GM19351 (cell line): ENCODE results near the gene TSPOAP1.

ENCODE experiments used
- ATAC-seq: cut with Tn5 transposase; IDR thresholded peaks from one replicate; pipeline ENCODE4 v1.9.1; 2021; ENCODE audit warnings: mild to moderate bottlenecking, moderate library complexity; ENCODE audit not compliant: unreplicated experiment

Gene TSPOAP1

DNA sequence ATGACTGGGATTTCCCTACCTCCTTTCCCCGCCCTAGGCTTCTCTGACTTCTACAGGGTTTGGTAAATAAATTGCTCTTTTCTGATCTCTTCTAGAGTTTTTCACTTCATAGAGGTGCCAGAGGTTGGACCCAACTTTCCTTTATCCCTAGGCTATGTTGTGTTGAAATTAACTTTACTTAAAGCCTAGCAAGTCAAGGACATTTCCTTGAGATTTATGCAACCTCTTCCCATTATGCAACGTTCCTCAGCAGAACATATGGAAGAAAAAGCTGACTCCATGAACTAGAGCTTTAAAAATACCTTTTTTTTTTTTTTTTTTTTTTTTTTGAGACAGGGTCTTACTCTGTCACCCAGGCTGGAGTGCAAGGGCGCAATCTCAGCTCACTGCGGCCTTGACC, 63.3 kb downstream of the TSPOAP1 start:
- no peak for ATAC-seq

DNA sequence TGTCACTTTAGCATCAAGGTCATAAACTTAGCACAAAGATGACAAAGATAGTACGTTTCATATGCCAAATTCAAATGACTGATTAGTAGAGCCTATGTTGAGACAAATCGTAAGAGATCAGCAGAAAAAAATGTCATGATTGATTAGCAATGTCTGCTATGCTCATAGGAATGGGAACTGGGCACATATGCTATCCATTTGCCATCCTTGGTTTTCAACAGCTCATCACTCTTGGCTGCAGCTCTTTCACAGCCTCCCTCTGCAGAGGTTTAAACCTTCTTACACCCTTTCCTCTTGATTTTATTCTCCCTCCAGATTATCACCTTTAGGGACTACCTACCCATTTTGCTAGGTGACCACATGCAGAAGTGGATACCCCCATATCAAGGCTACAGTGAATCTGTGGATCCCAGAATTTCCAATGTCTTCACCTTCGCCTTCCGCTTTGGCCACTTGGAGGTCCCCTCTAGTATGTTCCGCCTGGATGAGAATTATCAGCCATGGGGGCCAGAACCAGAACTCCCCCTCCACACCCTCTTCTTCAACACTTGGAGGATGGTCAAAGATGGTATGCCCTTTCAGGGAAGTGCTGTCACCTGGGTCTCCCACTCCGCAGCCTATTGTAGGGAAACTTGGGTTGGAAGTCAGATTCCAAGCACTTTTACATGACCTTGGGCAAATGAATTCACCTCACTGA, 64.0 kb downstream of the TSPOAP1 start:
- ATAC-seq = no peak

DNA sequence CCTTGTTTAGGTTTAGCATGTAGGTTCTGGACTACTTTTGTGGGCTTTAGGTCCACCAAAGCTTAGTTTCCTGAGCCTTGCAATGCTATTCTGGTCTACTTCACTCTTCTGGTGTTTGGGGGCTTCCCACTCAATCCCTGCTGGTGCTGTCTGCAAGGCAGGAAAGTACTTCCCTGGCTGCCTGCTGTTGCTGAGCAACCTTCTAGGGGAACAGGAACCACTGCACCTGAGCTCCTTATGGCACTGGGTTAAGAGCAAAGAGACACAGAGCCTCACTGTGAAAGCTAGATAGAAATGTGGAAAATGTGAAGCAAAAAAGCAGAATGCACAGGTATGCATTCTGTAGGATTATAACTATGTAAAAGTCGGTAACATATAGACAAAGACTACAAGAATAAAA, 64.8 kb downstream of the TSPOAP1 start:
- ATAC-seq = no peak

DNA sequence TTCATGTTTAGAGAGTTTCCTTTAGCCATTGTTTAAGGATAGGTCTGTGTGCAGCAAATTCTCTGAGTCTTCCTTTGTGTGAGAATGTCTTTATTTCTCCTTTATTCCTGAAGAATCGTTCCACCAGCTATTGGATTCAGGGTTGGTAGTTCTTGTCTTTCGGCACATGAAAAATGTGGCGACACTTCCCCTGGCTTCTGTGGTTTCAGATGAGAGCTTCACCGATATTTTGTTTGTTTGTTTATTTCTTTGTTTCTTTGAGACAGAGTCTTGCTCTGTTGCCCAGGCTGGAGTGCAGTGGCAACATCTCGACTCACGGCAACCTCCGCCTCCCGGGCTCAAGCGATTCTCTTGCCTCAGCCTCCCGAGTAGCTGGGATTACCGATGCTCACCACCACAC, 66.4 kb downstream of the TSPOAP1 start:
- no peak for ATAC-seq

DNA sequence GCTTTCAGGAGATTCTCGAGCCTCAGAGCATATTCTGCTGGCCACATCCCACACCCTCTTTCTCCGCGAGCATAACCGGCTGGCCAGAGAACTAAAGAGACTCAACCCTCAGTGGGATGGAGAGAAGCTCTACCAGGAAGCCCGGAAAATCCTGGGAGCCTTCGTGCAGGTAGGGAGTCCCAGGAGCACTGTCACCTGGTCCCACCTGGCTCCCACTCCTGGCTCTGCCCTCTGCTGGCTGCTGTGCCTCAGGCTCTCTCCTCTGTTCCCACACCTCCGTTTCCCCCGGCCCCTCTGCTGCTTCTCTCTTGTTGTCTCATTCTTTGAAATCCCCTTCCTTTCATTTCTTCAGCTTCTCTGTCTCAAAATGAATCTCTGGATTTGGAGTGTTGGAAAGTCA, 73.8 kb downstream of the TSPOAP1 start:
- ATAC-seq = no peak

DNA sequence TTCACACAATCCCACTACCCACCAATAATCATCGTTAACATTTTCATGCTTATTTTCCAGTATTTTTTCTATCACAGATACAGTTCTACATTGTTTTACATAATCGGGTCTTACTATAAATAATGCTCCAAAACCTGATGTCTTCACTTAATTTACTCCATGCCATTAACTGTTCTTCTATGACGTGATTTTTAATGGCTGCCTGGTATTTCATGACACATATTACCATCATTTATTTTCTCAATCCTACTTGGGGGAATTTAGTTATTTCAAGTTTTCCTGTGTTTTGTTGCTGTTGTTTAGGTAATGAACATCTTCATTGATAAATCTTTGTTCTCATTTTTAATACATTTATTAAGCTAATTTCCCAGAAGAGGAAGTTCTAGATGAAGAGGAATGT, 75.5 kb downstream of the TSPOAP1 start:
- ATAC-seq = no peak

DNA sequence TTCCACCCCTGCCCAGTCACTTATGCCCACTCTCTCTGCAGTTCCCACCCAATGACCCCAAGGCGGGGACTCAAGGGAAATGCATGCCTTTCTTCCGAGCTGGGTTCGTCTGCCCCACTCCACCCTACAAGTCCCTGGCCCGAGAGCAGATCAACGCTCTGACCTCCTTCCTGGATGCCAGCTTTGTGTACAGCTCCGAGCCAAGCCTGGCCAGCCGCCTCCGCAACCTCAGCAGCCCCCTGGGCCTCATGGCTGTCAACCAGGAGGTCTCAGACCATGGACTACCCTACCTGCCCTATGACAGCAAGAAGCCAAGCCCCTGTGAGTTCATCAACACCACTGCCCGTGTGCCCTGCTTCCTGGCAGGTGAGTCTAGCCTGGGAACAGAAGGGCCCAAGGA, 76.5 kb downstream of the TSPOAP1 start:
- ATAC-seq = no peak
